Small intestine (tissue), 16 donors: Measurements from ENCODE around the gene PNPLA4. TPM values are rescaled to one million over a fixed set of nuclear protein-coding genes. Genes with fewer than 3 reads are reported as not detected.

Experiments used
- DNase-seq, 2 donors: peaks; one replicate each; pipeline versions ENCODE4 v3.0.0 to v3.0.0-alpha.2; 2013
- FAIRE-seq: peaks from 2 replicates; lab custom pipeline; 2012; peaks lifted over from hg19 to GRCh38; lab: Jason Lieb, UNC
- H3K27ac ChIP-seq, 3 donors: one replicate each; pipeline ENCODE4 v1.5.1; 2013; ENCODE audit warnings: low read length in 2 of 3, mild to moderate bottlenecking in 2 of 3, control low read depth in 1 of 3, inconsistent platforms in 1 of 3, low read depth in 1 of 3, moderate library complexity in 1 of 3
- H3K27me3 ChIP-seq, 3 donors: one replicate each; pipeline ENCODE4 v1.6.1; 2013; ENCODE audit warnings: low read length in 3 of 3, inconsistent platforms in 1 of 3; ENCODE audit not compliant: control insufficient read depth in 3 of 3, insufficient read depth in 3 of 3
- H3K36me3 ChIP-seq, 3 donors: one replicate each; pipeline ENCODE4 v1.6.1; 2013; ENCODE audit warnings: low read length in 3 of 3, inconsistent platforms in 1 of 3, low read depth in 1 of 3, mild to moderate bottlenecking in 1 of 3, moderate library complexity in 1 of 3; ENCODE audit not compliant: control insufficient read depth in 3 of 3, insufficient read depth in 2 of 3
- H3K4me1 ChIP-seq, 3 donors: one replicate each; pipeline ENCODE4 v1.6.1; 2013; ENCODE audit warnings: low read length in 2 of 3, inconsistent platforms in 1 of 3, low read depth in 1 of 3, mild to moderate bottlenecking in 1 of 3, moderate library complexity in 1 of 3; ENCODE audit not compliant: control insufficient read depth in 3 of 3, insufficient read depth in 2 of 3
- H3K4me3 ChIP-seq, 3 donors: one replicate each; pipeline ENCODE4 v1.5.1; 2013; ENCODE audit warnings: low read length in 3 of 3, control low read depth in 1 of 3, inconsistent platforms in 1 of 3, low read depth in 1 of 3, mild to moderate bottlenecking in 1 of 3, moderate library complexity in 1 of 3
- H3K9me3 ChIP-seq, 2 donors: one replicate each; pipeline ENCODE4 v1.6.1; 2013; ENCODE audit warnings: low read depth in 1 of 2, low read length in 1 of 2; ENCODE audit not compliant: control insufficient read depth in 2 of 2, insufficient read depth in 1 of 2
- WGBS, 3 donors: extraction: QIAGEN DNeasy Blood & Tissue Kit; methylation state at CpG; one replicate each; pipeline ENCODE4 v1.1.7; 2013; 5-methylcytosine and 5-hydroxymethylcytosine counted together
- long read RNA-seq, 10 donors: transcript quantifications; one replicate each; lab custom pipeline, GENCODE V29; 2026
- polyA plus RNA-seq, 4 donors: library from polyadenylated mRNA; stranded (reverse) in 3 of 4; unstranded in 1 of 4; fragments of 200-250 nt in 3 of 4; fragments of 120-200 nt in 1 of 4; gene quantifications; one replicate each; pipeline versions ENCODE4 v1.2.1 to v1.2.3, GENCODE V29; 2013
- donor health status: healthy with polysubstance abuse.
- donor health status: control.
- donor health status: control.
- donor health status: Bipolar disorder and iron deficiency.
- donor health status: healthy.

PNPLA4 gene
- polyA plus RNA-seq, result 10 to 100 TPM; 11.5 to 18.9 (median 17.8) TPM
- long read RNA-seq, donor 1, transcript PNPLA4-201 (7 exons, 3,372 nt), result major isoform, 18 of 18 reads
- long read RNA-seq, donor 1, partial matches to known transcripts, result 0 of 18 reads
- long read RNA-seq, donor 1, other reads (novel, unspliced or antisense), result 0 of 18 reads
- long read RNA-seq, donor 2, partial matches to known transcripts, result 0 of 1 reads
- long read RNA-seq, donor 2, other reads (novel, unspliced or antisense), result 0 of 1 reads
- long read RNA-seq, donor 3, transcript PNPLA4-201 (7 exons, 3,372 nt), result major isoform, 5 of 13 reads
- long read RNA-seq, donor 3, partial matches to known transcripts, result 8 of 13 reads
- long read RNA-seq, donor 3, other reads (novel, unspliced or antisense), result 0 of 13 reads
- long read RNA-seq, donor 4, result 0 reads
- long read RNA-seq, donor 5, partial matches to known transcripts, result 0 of 1 reads
- long read RNA-seq, donor 5, other reads (novel, unspliced or antisense), result 0 of 1 reads
- long read RNA-seq, donor 6, transcript PNPLA4-201 (7 exons, 3,372 nt), result major isoform, 6 of 6 reads
- long read RNA-seq, donor 6, partial matches to known transcripts, result 0 of 6 reads
- long read RNA-seq, donor 6, other reads (novel, unspliced or antisense), result 0 of 6 reads
- long read RNA-seq, donor 7, partial matches to known transcripts, result 0 of 4 reads
- long read RNA-seq, donor 7, other reads (novel, unspliced or antisense), result 0 of 4 reads
- long read RNA-seq, donor 8, result 0 reads
- long read RNA-seq, donor 9, partial matches to known transcripts, result 0 of 1 reads
- long read RNA-seq, donor 9, other reads (novel, unspliced or antisense), result 0 of 1 reads
- long read RNA-seq, donor 10, transcript PNPLA4-201 (7 exons, 3,372 nt), result major isoform, 10 of 10 reads
- long read RNA-seq, donor 10, partial matches to known transcripts, result 0 of 10 reads
- long read RNA-seq, donor 10, other reads (novel, unspliced or antisense), result 0 of 10 reads

- Histone ChIP-seq H3K4me1 (no peaks in the 10 kb centered on the region), H3K9me3 (peaks cover 0 to 2% of the 10 kb centered on the region in 2 donors), H3K4me3 (peak within 1 kb of the TSS; percentile 28 to 71 (median 57)), H3K27ac (peak within 1 kb of the TSS; percentile 84 to 92 (median 91)), H3K27me3 (no peaks in the 10 kb centered on the region), H3K36me3 (no peaks in the 10 kb centered on the region)
- peak; percentile 82 to 92 for DNase-seq
- 7 to 8% (median 8%) methylated on average over 40 to 52 of the region's 52 CpGs for WGBS, 3 donors
- FAIRE-seq, result no peak
Observed at GRCh38 chrX:7927259-7928167, at the start of gene PNPLA4. TSS of gene PNPLA4 (minus strand) at chrX:7927413. CDS start at chrX:7926119, 1,294 bp downstream.

GRCh38 chrX:7972586-7972985 is 45.4 kb upstream of the PNPLA4 start:
- DNase-seq (no peak), FAIRE-seq (no peak)
- Histone ChIP-seq H3K4me3 (no peak overlapping the region), H3K4me1 (no peaks in the 10 kb centered on the region), H3K36me3 (no peaks in the 10 kb centered on the region), H3K27me3 (no peaks in the 10 kb centered on the region), H3K27ac (no peak overlapping the region), H3K9me3 (no peaks in the 10 kb centered on the region)
- 55 to 65% (median 65%) methylated on average over 2 of the region's 2 CpGs for WGBS, 3 donors

- Histone ChIP-seq H3K27me3 (no peaks in the 10 kb centered on the region), H3K4me1 (no peaks in the 10 kb centered on the region), H3K27ac (no peak overlapping the region), H3K4me3 (no peak overlapping the region), H3K36me3 (no peaks in the 10 kb centered on the region), H3K9me3 (no peaks in the 10 kb centered on the region)
- 89 to 92% (median 91%) methylated on average over 4 of the region's 4 CpGs for WGBS, 3 donors
- FAIRE-seq (no peak), DNase-seq (no peak)
Observed at GRCh38 chrX:7970428-7970827, 43.2 kb upstream of the PNPLA4 start.

- H3K4me1 ChIP-seq, result no peaks in the 10 kb centered on the region
- DNase-seq, result no peak
- H3K9me3 ChIP-seq, result no peaks in the 10 kb centered on the region
- H3K27ac ChIP-seq, result no peak overlapping the region
- no peak for FAIRE-seq
- no peaks in the 10 kb centered on the region for H3K36me3 ChIP-seq
- 82 to 95% (median 91%) methylated on average over 5 of the region's 5 CpGs for WGBS, 3 donors
- H3K27me3 ChIP-seq, result no peaks in the 10 kb centered on the region
- no peak overlapping the region for H3K4me3 ChIP-seq
Observed at GRCh38 chrX:7965436-7965835, 38.2 kb upstream of the PNPLA4 start.

GRCh38 chrX:7960246-7960645 is 33.0 kb upstream of the PNPLA4 start:
- no peaks in the 10 kb centered on the region for H3K27me3 ChIP-seq
- DNase-seq (no peak), FAIRE-seq (no peak)
- H3K9me3 ChIP-seq, result peaks cover 1 to 5% of the 10 kb centered on the region in 2 donors
- H3K36me3 ChIP-seq, result no peaks in the 10 kb centered on the region
- 73 to 83% (median 74%) methylated on average over 1 of the region's 1 CpG for WGBS, 3 donors
- no peak overlapping the region for H3K27ac ChIP-seq
- no peaks in the 10 kb centered on the region for H3K4me1 ChIP-seq
- no peak overlapping the region for H3K4me3 ChIP-seq

GRCh38 chrX:7953446-7953845 is 26.2 kb upstream of the PNPLA4 start:
- FAIRE-seq (no peak), DNase-seq (no peak)
- H3K27me3 ChIP-seq, result no peaks in the 10 kb centered on the region
- H3K4me1 ChIP-seq, result no peaks in the 10 kb centered on the region
- 76 to 83% (median 79%) methylated on average over 5 of the region's 5 CpGs for WGBS, 3 donors
- no peaks in the 10 kb centered on the region for H3K36me3 ChIP-seq
- no peak overlapping the region for H3K4me3 ChIP-seq
- H3K27ac ChIP-seq, result no peak overlapping the region
- peaks cover 1 to 5% of the 10 kb centered on the region in 2 donors for H3K9me3 ChIP-seq

- no peak overlapping the region for H3K4me3 ChIP-seq
- no peaks in the 10 kb centered on the region for H3K27me3 ChIP-seq
- FAIRE-seq (no peak), DNase-seq (no peak)
- H3K4me1 ChIP-seq, result no peaks in the 10 kb centered on the region
- no peaks in the 10 kb centered on the region for H3K9me3 ChIP-seq
- no peaks in the 10 kb centered on the region for H3K36me3 ChIP-seq
- no peak overlapping the region for H3K27ac ChIP-seq
- WGBS, 3 donors, result 70 to 78% (median 71%) methylated on average over 2 of the region's 2 CpGs
Observed at GRCh38 chrX:7950865-7951264, 23.7 kb upstream of the PNPLA4 start.
